Osteoblast (primary cell): ENCODE measurements around the gene FADS2. TPM values are rescaled to one million over a fixed set of nuclear protein-coding genes. Genes with fewer than 3 reads are reported as not detected.

ENCODE experiments used
- DNase-seq: peaks from one replicate; pipeline ENCODE4 v3.0.0; 2011; ENCODE audit warnings: low spot score, mixed read lengths; ENCODE audit not compliant: insufficient read length; ENCODE audit errors: missing footprints
- H2AFZ ChIP-seq: 2 replicates; pipeline ENCODE4 v1.6.0; 2011; ENCODE audit warnings: mild to moderate bottlenecking, low read length
- H3K27ac ChIP-seq: 2 replicates; pipeline ENCODE4 v1.5.1; 2011; ENCODE audit warnings: mild to moderate bottlenecking, low read depth, low read length, moderate library complexity
- H3K27me3 ChIP-seq: 2 replicates; pipeline ENCODE4 v1.6.0; 2012; ENCODE audit warnings: mild to moderate bottlenecking, control low read depth, inconsistent platforms, low read length, moderate library complexity; ENCODE audit not compliant: insufficient read depth
- H3K36me3 ChIP-seq: 2 replicates; pipeline ENCODE4 v1.5.1; 2011; ENCODE audit warnings: mild to moderate bottlenecking, low read length, control low read depth, moderate library complexity; ENCODE audit not compliant: insufficient read depth
- H3K4me1 ChIP-seq: 2 replicates; pipeline ENCODE4 v1.5.1; 2011; ENCODE audit warnings: mild to moderate bottlenecking, low read length, control low read depth, moderate library complexity; ENCODE audit not compliant: insufficient read depth
- H3K4me2 ChIP-seq: 2 replicates; pipeline ENCODE4 v1.6.0; 2011; ENCODE audit warnings: mild to moderate bottlenecking, low read length; ENCODE audit not compliant: insufficient read depth
- H3K4me3 ChIP-seq: fragments of 200-600 bp; sonication (generic); 3 replicates; pipeline ENCODE4 v1.5.1; 2012; ENCODE audit warnings: mild to moderate bottlenecking, low read length, inconsistent platforms; ENCODE audit not compliant: insufficient read depth
- H3K79me2 ChIP-seq: 2 replicates; pipeline ENCODE4 v1.6.0; 2012; ENCODE audit warnings: mild to moderate bottlenecking, low read length, control low read depth, inconsistent platforms; ENCODE audit not compliant: insufficient read depth
- H3K9me3 ChIP-seq: 2 replicates; pipeline ENCODE4 v1.5.1; 2011; ENCODE audit warnings: low read depth, low read length, control low read depth
- H4K20me1 ChIP-seq: 2 replicates; pipeline ENCODE4 v1.6.0; 2012; ENCODE audit warnings: mild to moderate bottlenecking, low read length, control low read depth; ENCODE audit not compliant: insufficient read depth
- total RNA-seq: library from RNA; depleted of rRNA; stranded (reverse); fragments of >200 nt; gene quantifications from 2 replicates; pipeline ENCODE4 v1.2.3, GENCODE V29; 2012
- TF ChIP-seq, protein P1 (sequence below): IDR thresholded peaks from 2 replicates; pipeline ENCODE4 v1.5.1; 2011; ENCODE audit warnings: mild to moderate bottlenecking, low read depth, low read length, moderate library complexity; ENCODE audit errors: extremely low read depth

Gene FADS2
- total RNA-seq, 1 donor: 275 TPM

DNA sequence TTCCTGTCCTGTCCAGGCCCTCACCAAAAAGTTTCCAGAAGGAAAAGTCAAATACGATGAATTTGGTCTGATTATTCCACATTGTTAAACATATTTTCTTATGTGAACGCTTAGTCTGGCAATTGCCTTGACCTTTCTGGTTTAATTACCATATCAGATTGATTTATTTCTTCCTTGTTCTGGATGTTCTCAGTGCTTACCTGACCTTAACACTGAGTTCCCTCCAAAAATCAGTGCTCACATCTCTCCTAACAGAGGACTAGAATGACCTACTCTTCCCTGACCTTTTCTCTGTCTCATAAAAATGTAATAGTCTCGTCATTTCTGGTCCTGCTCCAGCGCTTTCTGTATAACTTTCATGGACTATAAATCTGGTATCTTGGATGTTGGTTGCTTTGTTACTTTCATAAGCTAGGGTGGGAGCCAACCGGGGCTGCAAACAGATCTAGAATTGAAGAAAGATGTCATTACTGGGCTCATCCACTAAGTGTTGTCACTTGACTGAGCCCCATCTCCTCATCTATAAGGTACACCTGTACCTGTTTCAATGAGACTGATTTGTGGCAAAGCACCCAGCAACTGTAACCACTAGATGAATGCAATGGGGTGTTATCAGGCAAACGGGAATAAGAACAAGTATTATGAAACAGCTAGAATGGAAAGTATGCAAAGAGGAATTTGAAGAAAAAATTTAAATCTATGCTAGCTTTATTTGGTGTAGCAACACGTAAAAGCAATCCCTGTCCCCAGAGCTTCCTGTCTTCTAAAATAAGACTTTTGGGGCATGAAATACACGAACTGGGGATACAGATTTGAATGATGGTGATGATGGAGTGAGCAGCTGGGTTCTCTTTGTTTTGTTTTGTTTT lies 2.4 kb downstream of the FADS2 start:
- Histone ChIP-seq H3K79me2 (peaks cover 37% of the 10 kb centered on the region), H3K9me3 (no peaks in the 10 kb centered on the region), H3K4me1 (peaks cover 22% of the 10 kb centered on the region), H3K36me3 (no peaks in the 10 kb centered on the region), H2AFZ (no peak overlapping the region), H3K27ac (no peak overlapping the region), H3K4me3 (no peak overlapping the region), H3K27me3 (no peaks in the 10 kb centered on the region), H4K20me1 (peaks cover 20% of the 10 kb centered on the region), H3K4me2 (peak overlapping the region; percentile 89)
- DNase-seq: no peak
- TF ChIP-seq, protein P1, sequence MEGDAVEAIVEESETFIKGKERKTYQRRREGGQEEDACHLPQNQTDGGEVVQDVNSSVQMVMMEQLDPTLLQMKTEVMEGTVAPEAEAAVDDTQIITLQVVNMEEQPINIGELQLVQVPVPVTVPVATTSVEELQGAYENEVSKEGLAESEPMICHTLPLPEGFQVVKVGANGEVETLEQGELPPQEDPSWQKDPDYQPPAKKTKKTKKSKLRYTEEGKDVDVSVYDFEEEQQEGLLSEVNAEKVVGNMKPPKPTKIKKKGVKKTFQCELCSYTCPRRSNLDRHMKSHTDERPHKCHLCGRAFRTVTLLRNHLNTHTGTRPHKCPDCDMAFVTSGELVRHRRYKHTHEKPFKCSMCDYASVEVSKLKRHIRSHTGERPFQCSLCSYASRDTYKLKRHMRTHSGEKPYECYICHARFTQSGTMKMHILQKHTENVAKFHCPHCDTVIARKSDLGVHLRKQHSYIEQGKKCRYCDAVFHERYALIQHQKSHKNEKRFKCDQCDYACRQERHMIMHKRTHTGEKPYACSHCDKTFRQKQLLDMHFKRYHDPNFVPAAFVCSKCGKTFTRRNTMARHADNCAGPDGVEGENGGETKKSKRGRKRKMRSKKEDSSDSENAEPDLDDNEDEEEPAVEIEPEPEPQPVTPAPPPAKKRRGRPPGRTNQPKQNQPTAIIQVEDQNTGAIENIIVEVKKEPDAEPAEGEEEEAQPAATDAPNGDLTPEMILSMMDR: no peak

DNA sequence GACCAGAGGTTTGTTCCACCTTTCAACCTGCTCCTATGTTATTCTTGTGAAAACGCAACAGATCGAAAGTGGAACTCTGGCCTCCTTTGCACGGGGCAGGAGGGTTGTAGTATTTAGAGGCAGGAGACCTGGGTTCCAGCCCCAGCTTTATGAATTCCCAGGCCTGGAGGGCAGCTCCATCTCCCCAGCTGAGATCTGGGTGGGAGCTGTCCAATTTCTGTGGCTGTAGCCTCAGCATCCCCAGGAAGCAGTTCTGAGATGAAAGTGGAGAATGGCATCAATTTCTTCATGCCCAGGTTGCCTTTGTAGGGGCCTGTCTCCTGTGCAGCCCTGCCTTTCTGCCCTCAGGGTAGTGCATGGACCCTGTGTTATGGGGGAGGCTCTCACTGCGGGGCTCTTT lies 4.1 kb downstream of the FADS2 start:
- Histone ChIP-seq H3K4me3 (no peak overlapping the region), H2AFZ (no peak overlapping the region), H3K9me3 (no peaks in the 10 kb centered on the region), H3K4me1 (peaks cover 20% of the 10 kb centered on the region), H3K27ac (no peak overlapping the region), H3K27me3 (no peaks in the 10 kb centered on the region), H3K36me3 (no peaks in the 10 kb centered on the region), H3K79me2 (peaks cover 39% of the 10 kb centered on the region), H4K20me1 (peaks cover 20% of the 10 kb centered on the region), H3K4me2 (no peak overlapping the region)
- DNase-seq: no peak
- TF ChIP-seq, protein P1: no peak

DNA sequence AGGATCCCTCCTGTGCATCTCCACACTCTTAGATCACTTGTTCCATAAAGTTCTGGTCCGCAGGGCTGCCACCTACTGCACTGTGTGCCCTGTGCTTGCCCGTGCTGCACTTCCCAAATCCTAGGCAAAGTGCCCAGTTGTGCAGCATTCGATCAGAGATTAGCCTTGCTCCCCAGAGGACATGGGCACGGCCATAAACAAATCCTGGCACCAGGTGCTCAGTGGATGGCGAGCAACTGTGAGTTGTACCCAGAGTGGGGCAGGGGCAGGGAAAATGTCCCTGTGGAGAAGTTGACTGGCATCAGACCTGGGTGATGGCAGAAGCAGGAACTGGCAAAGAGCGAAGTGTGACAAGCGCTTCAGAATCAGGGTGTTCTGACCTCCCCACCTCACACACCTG lies 4.7 kb downstream of the FADS2 start:
- peaks cover 39% of the 10 kb centered on the region for H3K79me2 ChIP-seq
- no peak overlapping the region for H3K4me2 ChIP-seq
- no peaks in the 10 kb centered on the region for H3K36me3 ChIP-seq
- H3K4me1 ChIP-seq: peaks cover 19% of the 10 kb centered on the region
- H3K4me3 ChIP-seq: no peak overlapping the region
- peaks cover 20% of the 10 kb centered on the region for H4K20me1 ChIP-seq
- DNase-seq: no peak
- no peak overlapping the region for H2AFZ ChIP-seq
- no peaks in the 10 kb centered on the region for H3K27me3 ChIP-seq
- H3K27ac ChIP-seq: no peak overlapping the region
- no peaks in the 10 kb centered on the region for H3K9me3 ChIP-seq
- TF ChIP-seq, protein P1: no peak

DNA sequence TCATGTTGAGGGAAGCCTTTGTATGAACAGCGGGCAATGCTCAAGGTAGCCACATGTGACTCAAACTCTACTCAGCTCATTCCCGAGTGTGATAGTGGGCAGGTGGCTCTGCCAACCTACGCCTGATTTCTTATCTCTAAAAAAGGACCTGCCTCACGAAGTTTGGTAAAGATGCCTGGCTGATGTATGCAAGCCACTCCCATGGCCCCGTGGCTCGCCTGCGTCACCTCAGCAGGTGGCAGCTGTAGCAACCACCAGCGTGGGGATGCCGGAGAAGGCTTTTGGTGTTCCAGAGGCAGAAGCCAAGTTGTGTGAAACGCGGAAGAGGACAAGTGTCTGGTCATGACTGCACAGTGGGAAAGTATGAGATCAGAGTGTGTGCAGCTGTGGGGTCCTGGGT lies 5.4 kb downstream of the FADS2 start:
- peaks cover 19% of the 10 kb centered on the region for H3K4me1 ChIP-seq
- H3K27me3 ChIP-seq: no peaks in the 10 kb centered on the region
- H3K79me2 ChIP-seq: peaks cover 39% of the 10 kb centered on the region
- peaks cover 3% of the 10 kb centered on the region for H3K36me3 ChIP-seq
- no peaks in the 10 kb centered on the region for H3K9me3 ChIP-seq
- H2AFZ ChIP-seq: no peak overlapping the region
- TF ChIP-seq, protein P1: no peak
- no peak for DNase-seq
- no peak overlapping the region for H3K27ac ChIP-seq
- H3K4me2 ChIP-seq: no peak overlapping the region
- no peak overlapping the region for H3K4me3 ChIP-seq
- H4K20me1 ChIP-seq: peaks cover 20% of the 10 kb centered on the region
